Measurements from ENCODE around the gene EID3. TPM values are rescaled to one million over a fixed set of nuclear protein-coding genes. Genes with fewer than 3 reads are reported as not detected.

EID3 gene
- total RNA-seq, 1 experiment from 2014 or later: 1.4 TPM

DNA sequence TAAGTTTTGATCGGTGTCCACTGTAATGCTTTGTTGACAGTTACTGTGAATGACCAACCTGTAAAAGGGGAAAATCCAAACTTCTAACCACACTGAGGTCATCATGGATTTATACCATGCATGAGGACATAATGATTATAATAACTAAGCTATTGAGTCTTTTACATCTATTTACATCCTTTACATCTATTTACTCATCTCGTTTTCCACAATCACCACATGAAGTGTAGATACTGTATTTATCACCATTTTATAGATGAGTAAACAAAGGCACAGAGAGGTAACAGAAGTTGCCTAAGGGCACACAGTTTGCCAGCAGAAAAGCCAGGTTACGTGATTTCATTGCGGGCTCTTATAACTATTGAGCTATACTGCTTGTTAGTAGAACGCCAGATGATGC, 27.9 kb upstream of the EID3 start:
- no peak overlapping the region for H3K4me2 ChIP-seq (ENCODE audit: insufficient read depth, insufficient read length, low read length)
- no peak overlapping the region for H3K27ac ChIP-seq (ENCODE audit: insufficient read length, low read depth, low read length)
- H3K4me1 ChIP-seq (ENCODE audit: insufficient read depth, low read length): no peaks in the 10 kb centered on the region
- H3K18ac ChIP-seq (ENCODE audit: insufficient read length, low read depth, low read length): no peak overlapping the region
- no CpG with 5 or more reads among the region's 5 CpGs for WGBS (ENCODE audit: extremely low coverage, insufficient read length, low lambda C conversion rate)
- H3K79me1 ChIP-seq (ENCODE audit: insufficient read depth, low read depth, low read length, poor library complexity, severe bottlenecking): no peaks in the 10 kb centered on the region
- H3K23ac ChIP-seq (ENCODE audit: insufficient read length, low read depth, low read length): no peak overlapping the region
- H3K9ac ChIP-seq (ENCODE audit: extremely low read depth, insufficient read length, low read length): no peak overlapping the region
- H2AFZ ChIP-seq (ENCODE audit: low read length): no peak overlapping the region
- H2BK20ac ChIP-seq (ENCODE audit: low read depth, low read length, poor library complexity, severe bottlenecking): no peak overlapping the region
- H2BK12ac ChIP-seq (ENCODE audit: insufficient read length, low read depth, low read length): no peak overlapping the region
- H3K79me2 ChIP-seq (ENCODE audit: insufficient read depth, low read length): no peaks in the 10 kb centered on the region
- H3T11ph ChIP-seq (ENCODE audit: low read length): no peak overlapping the region
- no peak overlapping the region for H3K4ac ChIP-seq (ENCODE audit: low read depth, low read length)
- H4K91ac ChIP-seq (ENCODE audit: insufficient read length, low read depth, low read length): no peak overlapping the region
- TF ChIP-seq, protein P1, sequence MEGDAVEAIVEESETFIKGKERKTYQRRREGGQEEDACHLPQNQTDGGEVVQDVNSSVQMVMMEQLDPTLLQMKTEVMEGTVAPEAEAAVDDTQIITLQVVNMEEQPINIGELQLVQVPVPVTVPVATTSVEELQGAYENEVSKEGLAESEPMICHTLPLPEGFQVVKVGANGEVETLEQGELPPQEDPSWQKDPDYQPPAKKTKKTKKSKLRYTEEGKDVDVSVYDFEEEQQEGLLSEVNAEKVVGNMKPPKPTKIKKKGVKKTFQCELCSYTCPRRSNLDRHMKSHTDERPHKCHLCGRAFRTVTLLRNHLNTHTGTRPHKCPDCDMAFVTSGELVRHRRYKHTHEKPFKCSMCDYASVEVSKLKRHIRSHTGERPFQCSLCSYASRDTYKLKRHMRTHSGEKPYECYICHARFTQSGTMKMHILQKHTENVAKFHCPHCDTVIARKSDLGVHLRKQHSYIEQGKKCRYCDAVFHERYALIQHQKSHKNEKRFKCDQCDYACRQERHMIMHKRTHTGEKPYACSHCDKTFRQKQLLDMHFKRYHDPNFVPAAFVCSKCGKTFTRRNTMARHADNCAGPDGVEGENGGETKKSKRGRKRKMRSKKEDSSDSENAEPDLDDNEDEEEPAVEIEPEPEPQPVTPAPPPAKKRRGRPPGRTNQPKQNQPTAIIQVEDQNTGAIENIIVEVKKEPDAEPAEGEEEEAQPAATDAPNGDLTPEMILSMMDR (conservative IDR thresholded peaks at IDR 0.05): no peak
- DNase-seq: no peak
- no peaks in the 10 kb centered on the region for H4K20me1 ChIP-seq (ENCODE audit: control insufficient read depth, insufficient read depth, insufficient read length)
- no peaks in the 10 kb centered on the region for H3K9me3 ChIP-seq (ENCODE audit: control insufficient read depth, low read depth, low read length)
- no peaks in the 10 kb centered on the region for H3K36me3 Mint-ChIP-seq (ENCODE audit: insufficient read depth in 1 of 3, low read depth in 3 of 3)
- H3K56ac ChIP-seq (ENCODE audit: insufficient read length, low read depth, low read length): no peak overlapping the region
- no peak overlapping the region for H2BK15ac ChIP-seq (ENCODE audit: low read depth, low read length)
- no peaks in the 10 kb centered on the region for H3K9me3 Mint-ChIP-seq
- no peak overlapping the region for H4K8ac ChIP-seq (replicated peaks; ENCODE audit: insufficient read length, low read depth, low read length)
- no peaks in the 10 kb centered on the region for H3K4me1 Mint-ChIP-seq
- H2BK120ac ChIP-seq (ENCODE audit: low read depth, low read length, poor library complexity, severe bottlenecking): no peak overlapping the region
- H3K23me2 ChIP-seq (ENCODE audit: insufficient read length, low read depth, low read length, poor library complexity, severe bottlenecking): no peaks in the 10 kb centered on the region
- no peak overlapping the region for H3K4me3 Mint-ChIP-seq
- H2AK5ac ChIP-seq (ENCODE audit: insufficient read length, low read length): no peak overlapping the region
- H3K14ac ChIP-seq (ENCODE audit: insufficient read depth, low read length): no peak overlapping the region
- no peak overlapping the region for H4K5ac ChIP-seq (ENCODE audit: insufficient read length, low read depth, low read length)
- H2BK5ac ChIP-seq (ENCODE audit: insufficient read length, low read length): no peak overlapping the region
- no peaks in the 10 kb centered on the region for H3K27me3 Mint-ChIP-seq (ENCODE audit: low read depth)
- H3K27ac Mint-ChIP-seq: no peak overlapping the region; a peak in 1 of 7 replicates
- H3K27me3 ChIP-seq (ENCODE audit: insufficient read depth, low read length): no peaks in the 10 kb centered on the region

Measured in H9 (cell line).